HG03135 (cell line): Measurements from ENCODE around the gene CNPY4.

Experiments
- ATAC-seq: cut with Tn5 transposase; IDR thresholded peaks from one replicate; pipeline ENCODE4 v1.9.1; 2021; ENCODE audit warnings: mild to moderate bottlenecking, moderate library complexity; ENCODE audit not compliant: unreplicated experiment

CNPY4 gene

DNA sequence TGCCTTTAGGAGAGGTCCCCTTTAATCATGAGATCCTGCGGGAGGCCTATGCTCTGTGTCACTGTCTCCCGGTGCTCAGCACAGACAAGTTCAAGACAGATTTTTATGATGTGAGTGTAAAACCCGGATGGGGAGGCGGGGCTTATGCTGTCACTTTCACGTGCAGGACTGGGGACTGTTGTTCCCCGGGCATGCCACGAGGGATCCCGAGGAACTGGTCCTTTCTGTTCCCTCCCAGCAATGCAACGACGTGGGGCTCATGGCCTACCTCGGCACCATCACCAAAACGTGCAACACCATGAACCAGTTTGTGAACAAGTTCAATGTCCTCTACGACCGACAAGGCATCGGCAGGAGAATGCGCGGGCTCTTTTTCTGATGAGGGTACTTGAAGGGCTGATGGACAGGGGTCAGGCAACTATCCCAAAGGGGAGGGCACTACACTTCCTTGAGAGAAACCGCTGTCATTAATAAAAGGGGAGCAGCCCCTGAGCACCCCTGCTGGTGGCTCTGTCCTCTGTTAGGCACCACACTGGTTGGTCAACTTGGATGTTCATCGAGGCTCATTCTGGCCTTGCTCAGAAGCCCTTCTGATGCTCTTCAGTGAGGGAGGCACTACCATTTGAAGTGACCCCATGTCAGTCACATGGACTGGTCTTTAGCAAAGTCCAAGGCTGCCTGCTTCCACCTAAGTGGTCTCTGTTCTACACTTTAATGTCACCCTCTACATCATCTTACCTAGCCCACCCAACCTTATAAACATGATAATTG is 27.8 kb upstream of the CNPY4 start:
- ATAC-seq: no peak

DNA sequence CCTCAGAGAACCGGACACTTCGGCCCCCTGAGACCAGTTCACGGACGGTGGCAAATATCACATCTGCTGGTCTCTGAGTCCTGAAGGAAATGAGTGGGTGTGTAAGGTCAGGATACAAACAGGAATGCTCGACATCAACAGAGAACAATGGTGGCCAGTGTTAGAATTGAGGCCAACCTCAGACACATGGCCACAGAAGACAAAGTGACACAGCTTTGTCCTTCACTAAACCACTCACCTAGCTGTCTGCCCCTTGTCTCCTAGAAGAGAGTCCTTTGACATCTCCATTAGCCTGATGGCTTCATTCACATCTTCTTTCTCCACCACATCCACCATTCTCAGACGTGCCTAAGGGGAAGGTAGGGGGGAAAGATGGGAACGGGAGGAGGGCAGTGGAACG is 26.4 kb upstream of the CNPY4 start:
- no peak for ATAC-seq

DNA sequence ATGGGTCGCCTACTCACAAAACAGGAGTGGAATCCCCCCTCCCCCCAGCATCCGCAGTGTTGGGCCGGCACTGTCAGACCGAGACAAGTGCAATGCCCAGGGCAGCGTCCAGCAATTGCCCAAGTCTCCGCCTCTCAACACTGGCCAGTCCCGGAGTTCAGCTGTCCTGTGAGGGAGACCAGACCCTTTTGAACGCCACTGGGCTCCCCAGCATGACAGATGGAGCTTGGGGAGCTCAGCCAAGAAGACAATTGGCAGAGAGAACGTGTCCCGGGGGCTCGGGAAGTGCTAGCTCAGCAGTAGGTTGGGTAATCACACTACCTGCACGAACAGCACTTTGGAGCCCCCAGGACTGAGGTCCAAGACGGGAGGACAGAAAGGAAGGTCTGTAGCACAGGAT is 25.9 kb upstream of the CNPY4 start:
- no peak for ATAC-seq

DNA sequence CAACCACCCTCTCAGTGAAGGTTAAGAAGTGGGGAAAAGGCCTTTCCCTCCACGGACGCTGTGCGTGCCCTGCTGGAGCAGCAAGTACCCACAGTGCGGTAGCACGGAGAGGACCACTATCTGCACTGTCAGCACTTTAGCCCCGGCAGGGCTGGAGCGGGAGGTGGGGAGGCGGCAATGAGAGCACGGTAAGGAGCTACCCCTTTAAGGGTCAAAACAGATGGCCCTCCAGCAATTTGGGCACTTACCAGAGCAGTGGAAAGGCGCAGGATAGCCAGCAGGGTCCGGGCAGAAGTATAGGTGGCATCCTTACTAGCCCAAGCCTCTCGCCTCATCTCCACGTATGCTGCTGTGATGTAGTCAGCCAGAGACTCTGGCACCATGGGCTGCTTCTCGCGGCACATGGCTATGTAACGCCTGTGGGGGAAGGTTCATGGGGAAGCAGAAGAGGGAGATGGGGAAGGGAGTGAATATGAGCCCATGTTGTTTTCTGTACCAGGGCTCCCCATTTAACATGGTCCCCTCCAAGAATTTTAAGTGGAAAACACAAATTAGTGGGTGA is 25.4 kb upstream of the CNPY4 start:
- ATAC-seq: no peak

DNA sequence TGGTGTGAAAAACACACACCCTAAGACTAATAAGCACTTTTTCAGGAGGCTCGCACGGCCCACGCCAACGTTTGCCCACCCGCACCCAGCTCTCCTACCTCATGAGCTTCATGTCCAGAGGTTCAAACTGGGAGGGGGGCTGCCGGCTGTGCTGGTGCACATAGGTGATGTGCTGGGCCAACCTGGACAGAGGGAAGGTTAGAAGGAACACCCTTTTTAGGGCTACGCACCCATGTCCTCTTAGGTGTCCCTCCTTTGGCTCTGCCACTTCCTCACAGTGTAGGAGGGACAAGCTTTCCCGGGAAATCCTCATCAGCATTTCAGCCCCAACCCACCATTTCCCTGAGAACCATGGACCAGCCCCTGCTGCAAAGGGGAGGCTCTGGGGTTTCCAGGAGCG is 24.1 kb upstream of the CNPY4 start:
- ATAC-seq: no peak

DNA sequence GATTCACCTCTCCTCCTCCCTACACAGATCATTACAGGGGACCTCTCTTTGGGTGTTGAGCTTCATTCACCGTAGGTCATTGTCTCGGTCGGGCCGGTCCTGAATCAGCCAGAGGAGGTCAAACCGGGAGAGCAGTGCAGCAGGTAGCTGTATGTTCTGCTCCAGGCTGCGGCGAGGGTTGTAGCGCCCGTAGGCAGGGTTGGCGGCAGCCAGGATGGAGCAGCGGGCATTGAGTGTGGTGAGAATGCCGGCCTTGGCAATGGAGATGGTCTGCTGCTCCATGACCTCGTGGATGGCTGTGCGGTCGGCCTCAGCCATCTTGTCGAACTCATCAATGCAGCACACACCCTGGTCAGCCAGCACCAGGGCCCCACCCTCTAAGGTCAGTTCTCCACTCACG is 23.7 kb upstream of the CNPY4 start:
- ATAC-seq: no peak

DNA sequence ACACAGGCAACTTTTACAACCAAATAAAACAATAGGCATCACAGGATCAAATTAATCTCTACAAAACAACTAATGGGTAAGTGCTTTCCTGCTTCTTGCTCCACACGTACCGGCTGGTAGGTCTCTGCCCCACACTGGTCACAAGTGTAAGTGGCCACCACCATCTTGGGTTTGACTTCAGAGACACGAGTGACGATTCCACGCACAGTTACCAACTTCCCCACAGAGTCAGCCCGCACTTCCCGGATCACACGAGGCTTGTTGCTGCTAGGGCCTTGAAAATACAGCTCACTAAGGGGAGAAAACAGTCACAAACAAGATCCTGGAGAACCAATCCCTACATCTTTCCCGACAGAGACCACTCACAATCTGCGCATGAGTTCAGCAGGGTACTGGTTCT is 20.5 kb upstream of the CNPY4 start:
- ATAC-seq: no peak

DNA sequence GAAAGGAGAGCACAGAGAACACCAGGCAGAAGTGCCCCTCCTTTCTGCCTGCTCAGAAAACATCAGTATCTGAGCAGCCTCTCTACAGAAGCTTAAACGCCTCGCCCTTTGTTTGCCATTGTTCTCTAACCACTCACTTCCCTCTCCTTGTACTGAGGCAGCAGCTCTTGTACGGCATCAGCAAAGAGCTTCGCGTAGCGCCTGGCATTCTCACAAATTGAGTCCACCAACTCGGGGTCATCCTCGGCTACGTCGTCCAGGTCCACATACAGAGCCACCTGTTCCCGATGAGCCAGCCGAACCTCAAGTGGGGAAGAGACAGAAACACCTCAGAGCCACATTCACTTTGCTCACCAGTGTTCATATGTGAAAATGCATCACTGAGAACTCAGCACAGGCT is 20.0 kb upstream of the CNPY4 start:
- no peak for ATAC-seq

DNA sequence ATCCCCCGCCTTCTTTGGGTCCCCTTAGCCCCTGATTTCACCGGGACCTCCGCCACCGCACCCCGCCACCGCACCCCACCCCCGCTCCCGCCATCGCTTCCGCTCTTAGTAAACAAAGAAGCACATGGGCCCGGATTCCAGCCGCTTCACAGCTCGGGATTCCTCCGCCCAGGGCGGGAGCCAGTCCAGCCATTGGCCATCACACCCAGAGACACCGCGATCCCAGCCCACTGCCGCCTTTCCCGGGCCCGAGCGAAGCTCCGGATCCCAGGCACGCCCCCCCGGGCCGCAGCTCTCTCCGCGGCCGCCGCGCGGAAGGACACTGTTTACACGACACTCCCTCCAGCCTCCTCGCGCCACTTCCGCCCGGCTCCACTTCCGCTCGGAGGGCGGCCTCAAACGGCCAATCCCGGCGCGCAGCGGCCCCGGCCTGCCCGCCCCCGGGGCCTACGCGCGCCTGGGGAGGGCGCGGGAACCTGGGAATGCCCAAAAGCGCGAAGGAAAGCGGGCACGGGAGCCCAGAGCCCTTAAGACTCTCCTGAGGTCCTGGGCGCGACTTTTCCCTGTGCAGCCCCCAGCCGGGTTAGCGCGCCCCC is 18.9 kb upstream of the CNPY4 start:
- peak; percentile 57 for ATAC-seq

DNA sequence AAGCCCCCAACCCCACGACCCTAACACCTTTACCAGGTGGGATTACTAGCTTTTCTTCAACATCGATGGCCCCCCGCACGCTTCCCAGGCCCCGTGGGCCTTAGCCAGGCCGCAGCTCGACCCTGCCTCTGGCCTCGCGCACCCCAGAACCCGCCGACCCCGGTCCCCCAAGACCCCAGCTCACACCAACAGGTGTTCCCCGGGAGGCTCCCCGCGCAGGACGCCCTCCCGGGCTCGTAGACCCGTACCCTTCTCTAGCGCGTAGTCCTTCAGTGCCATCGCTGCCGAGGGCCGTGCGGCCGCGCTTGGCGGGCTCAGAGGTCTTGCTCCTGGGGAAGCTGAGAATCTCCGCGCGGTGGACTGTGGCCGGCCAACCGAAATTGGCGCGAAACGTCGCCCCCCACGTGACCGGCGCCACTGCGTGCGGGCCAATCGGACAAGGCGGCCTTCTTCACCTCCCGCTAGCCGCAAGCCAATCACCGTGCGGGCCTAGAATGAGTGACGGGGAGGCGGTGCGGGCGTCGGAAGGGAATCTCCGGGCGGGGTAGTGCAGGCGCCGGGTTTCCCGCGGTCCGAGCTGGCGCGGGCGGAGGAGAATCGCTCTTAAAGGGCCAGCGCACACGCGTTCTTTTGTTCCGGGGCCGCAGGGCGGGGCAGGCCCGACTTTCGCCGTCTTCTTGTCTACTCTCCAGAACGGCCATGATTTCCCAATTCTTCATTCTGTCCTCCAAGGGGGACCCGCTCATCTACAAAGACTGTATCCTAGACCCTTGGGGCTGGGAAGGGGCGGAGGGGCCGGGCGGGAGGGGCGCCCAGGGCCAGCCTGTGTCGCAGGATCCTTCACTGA is 18.2 kb upstream of the CNPY4 start, which contains the start of the genes AP4M1 and MCM7:
AP4M1 (plus strand) TSS at position 628 of the 847 bp plus-strand sequence; CDS start at position 700, 72 bp downstream.
MCM7 (minus strand) TSS at position 382 of the 847 bp plus-strand sequence; CDS start at position 279, 103 bp downstream.
- peak; percentile 80 for ATAC-seq

DNA sequence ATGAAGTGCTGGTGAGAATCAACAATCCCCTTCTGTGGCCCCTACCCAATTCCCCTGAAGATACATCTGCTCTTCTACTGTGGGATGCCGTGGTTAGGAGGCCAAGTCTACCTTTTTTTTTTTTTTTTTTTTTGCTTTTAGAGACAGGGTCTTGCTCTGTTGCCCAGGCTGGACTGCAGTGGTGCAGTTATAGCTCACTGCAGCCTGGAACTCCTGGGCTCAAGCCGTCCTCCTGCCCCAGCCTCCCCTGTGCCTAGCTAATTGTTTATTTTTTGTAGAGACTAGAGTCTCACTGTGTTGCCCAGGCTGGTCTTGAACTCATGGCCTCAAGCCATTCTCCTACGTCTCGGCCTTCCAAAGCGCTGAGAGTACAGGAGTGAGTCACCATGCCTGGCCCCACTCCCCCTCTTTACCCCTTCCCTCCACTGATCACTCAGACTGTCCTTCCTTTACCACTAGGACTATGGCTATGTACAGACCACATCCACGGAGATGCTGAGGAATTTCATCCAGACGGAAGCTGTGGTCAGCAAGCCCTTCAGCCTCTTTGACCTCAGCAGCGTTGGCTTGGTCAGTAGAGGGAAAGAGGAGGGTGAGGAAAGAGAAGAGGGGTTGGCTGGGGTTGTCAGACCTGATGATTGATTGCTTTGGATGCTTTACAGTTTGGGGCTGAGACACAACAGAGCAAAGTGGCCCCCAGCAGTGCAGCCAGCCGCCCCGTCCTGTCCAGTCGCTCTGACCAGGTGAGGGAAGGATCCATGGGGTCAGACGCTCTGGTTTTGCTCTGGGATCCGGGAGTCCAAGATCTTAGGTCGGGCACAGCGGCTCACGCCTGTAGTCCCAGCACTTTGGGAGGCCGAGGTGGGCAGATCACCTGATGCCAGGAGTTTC is 16.2 kb upstream of the CNPY4 start:
- ATAC-seq: no peak

DNA sequence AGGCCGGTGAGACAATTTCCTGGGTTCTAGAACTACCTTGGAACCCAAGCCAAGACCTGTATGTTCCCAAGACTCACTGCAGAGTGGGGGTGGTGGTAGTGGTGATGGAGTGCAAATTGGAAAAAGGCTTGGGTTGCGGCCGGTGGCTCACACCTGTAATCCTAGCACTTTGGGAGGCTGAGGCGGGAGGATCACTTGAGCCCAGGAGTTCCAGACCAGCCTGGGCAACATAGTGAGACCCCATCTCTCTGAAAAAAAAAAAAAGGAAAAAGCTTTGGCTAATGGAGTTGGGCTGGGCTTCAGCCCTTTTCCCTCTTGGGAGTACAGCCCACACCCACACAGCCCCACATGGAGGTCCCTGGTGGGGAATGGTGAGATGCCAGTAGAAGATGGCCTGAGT is 13.9 kb upstream of the CNPY4 start:
- ATAC-seq: no peak

DNA sequence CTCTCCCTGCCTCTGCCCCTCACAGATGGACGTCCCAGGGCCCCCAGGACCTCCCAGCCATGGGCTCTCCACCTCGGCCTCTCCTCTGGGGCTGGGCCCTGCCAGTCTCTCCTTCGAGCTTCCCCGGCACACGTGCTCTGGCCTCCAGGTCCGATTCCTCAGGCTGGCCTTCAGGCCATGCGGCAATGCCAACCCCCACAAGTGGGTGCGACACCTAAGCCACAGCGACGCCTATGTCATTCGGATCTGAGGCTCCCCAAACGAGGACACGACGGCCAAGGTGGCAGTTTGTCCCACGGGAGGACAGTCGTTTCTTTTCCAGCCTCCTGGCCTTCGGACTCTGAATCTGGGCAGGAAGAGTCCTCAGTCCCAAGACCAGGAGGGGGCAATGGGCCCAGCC is 12.8 kb upstream of the CNPY4 start:
- ATAC-seq: no peak

DNA sequence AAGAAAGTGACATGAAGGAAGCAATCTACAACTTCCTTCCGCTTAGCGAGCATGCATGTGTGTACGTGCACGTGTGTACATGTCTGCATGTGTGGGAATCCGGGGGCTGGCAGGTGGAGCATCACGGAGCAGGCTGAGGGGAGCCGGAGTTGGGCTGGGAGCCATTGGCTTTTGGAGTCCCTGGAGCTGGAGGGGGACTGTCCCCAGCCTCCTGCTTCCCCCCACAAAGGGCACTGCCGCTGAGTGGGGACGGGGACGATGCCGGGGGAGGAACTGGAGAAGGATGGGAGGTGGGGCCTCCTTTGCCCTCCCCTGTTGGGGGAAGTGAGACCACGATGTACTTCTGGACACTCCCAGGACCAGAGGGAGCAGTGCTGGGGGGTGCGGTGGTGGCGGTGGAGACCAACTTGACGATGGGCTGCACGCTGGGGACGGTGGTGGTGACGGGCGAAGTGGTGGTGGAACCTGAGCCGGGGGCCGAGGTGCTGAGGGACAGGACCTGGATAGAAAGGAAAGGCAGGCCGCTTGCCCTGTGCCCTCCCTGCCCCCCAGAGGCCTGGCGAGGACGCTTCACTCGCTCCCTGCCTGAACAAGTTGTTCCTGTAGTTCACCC is 12.2 kb upstream of the CNPY4 start:
- ATAC-seq: no peak

DNA sequence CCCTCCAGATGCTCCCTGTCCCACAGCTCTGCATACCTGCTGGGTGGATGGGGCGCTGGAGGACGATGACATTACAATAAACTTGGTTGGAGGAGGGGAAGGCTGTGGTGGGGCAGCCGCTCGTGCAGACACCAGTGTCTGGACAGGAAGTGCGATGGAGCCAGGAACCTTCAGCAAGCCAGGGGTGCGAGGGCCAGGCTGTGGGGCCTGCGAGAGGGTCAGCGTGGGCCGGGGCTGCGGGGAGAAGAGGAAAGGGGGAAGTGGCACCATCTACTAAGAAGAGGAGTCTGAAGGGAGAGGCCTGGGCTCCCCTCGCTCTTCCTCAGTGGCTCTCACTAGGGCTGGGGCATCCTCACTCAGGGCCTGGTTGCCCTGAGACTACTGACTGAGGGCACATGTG is 11.5 kb upstream of the CNPY4 start:
- no peak for ATAC-seq

DNA sequence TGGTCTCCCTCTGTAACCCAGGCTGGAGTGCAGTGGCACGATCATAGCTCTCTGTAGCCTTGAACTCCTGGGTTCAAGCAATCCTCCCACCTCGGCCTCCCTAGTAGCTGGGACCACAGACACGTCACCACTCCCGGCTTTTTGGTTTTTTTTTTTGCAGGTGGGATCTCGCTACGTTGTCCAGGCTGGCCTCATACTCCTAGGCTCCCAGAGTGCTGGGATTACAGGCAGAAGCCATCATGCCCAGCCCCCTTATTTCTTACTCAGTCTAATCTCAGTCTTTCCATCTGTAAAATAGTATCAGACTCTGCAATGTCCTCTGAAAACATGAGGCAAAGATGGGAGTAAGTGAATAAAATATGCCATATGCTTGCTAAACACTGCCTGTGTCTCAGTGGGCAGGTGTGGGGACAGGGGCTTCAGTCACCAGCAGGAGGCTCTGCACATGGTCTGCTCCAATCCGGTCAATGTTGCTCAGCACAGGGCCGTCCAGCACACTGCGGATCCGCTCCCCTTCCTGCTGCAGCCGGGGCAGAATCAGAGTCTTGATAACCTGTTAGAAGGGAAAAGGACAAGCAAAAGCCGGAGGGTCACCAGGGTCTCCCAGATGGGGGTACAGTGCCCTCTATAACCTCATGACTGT is 9.8 kb upstream of the CNPY4 start:
- ATAC-seq: no peak

DNA sequence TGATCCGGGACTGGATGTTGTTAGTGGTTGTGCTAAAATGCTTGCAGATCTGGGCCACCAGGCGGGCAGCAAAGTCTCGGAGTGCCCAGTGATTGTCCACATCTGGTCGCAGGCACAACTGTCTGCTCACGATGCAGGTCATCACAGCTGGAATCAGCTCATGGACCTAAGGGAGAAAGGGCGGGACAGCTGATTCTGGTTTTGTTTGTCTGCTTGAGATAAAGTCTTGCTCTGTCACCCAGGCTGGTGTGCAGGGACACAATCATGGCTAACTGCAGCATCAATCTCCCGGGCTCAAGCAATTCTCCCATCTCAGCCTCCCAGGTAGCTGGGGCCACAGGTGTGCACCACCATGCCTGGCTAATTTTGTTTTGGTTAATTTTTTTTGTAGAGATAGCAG is 8.3 kb upstream of the CNPY4 start:
- no peak for ATAC-seq

DNA sequence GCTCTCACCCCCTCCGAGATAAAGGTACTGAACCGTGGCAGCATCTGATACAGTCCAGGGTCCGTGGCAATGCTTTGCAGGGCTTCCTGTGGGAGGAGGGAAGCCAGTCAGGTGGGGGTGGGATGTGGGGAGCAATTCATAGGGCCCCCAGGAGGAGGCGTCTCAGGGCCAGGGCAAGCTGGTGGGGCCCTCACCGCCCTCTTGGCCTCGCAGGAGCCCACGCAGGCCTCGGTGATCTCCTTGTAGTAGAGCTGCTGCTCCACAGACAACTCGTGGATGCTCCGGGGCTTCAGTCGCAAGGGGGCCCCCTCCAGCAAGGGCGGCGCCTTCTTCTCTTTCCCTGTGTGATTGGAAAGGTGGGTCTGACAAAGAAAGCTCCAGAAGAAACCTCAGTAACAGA is 7.5 kb upstream of the CNPY4 start:
- ATAC-seq: no peak

DNA sequence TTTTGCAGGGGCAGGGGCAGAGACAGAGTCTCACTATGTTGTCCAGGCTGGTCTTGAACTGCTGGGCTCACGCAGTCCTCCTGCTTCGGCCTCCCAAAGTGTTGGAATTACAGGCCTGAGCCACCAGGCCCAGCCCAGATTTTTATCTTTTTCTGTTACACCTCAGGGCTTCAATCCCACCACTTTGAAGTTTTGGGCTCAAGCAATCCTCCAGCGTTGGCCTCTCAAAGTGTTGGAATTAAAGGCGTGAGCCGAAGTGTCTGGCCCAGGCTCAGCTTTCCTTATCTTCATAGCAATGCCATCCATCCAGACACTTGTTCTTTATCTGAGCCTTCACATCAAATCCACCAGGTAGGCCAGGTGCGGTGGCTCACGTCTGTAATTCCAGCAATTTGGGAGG is 4.4 kb upstream of the CNPY4 start:
- ATAC-seq: no peak
